ENCODE results near the gene FGFRL1.

GRCh38 chr4:991451-992296 lies 19.8 kb upstream of the FGFRL1 start:
- no peak for TF ChIP-seq CTCF (IDR thresholded peaks at IDR 0.05 in 8 of 11, conservative IDR thresholded peaks at IDR 0.05 in 3 of 11)
- no peak for TF ChIP-seq POLR2AphosphoS5 (IDR thresholded peaks at IDR 0.05)

All from spleen (tissue), 7 donors.